ENCODE results near the gene PFKFB2.

DNA sequence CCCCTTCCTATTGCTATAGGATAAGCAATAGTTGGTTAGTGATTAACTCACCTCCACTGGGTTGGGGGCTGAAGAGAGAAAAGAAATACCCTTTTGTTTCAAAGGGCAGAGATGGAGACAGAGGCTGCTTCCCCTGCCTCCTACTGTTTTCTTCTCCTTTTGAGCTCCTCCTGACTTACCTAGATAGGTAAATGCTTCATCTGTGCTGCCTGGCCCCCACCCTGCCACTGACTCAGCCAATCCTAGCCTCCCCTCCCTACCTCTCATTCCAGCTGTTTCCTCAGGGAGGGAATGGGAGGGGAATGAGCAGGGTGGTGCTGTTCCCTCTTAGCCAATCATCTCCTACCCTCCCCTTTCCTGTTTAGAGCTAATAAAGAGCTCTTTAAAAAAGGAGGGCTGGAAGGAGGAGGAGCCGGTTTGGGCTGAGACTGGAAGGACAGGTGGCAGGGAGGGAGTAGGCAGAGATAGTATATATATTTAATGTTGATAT is 20.5 kb upstream of the PFKFB2 start, which contains the start of gene C1orf116:
- TF ChIP-seq, protein P1, sequence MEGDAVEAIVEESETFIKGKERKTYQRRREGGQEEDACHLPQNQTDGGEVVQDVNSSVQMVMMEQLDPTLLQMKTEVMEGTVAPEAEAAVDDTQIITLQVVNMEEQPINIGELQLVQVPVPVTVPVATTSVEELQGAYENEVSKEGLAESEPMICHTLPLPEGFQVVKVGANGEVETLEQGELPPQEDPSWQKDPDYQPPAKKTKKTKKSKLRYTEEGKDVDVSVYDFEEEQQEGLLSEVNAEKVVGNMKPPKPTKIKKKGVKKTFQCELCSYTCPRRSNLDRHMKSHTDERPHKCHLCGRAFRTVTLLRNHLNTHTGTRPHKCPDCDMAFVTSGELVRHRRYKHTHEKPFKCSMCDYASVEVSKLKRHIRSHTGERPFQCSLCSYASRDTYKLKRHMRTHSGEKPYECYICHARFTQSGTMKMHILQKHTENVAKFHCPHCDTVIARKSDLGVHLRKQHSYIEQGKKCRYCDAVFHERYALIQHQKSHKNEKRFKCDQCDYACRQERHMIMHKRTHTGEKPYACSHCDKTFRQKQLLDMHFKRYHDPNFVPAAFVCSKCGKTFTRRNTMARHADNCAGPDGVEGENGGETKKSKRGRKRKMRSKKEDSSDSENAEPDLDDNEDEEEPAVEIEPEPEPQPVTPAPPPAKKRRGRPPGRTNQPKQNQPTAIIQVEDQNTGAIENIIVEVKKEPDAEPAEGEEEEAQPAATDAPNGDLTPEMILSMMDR (IDR thresholded peaks at IDR 0.05) = no peak
- TF ChIP-seq EZH2phosphoT487 (IDR thresholded peaks at IDR 0.05) = no peak
- no peak for TF ChIP-seq EZH2 (IDR thresholded peaks at IDR 0.05)

All from neural progenitor cell (in vitro differentiated cells).